ENCODE measurements around the gene ZRANB3. TPM values are rescaled to one million over a fixed set of nuclear protein-coding genes. Genes with fewer than 3 reads are reported as not detected.

ZRANB3 gene
- total and polyA plus RNA-seq, 2 donors (not counting 3 experiments of a cell fraction or from before 2014, with no cell fraction given) = 2.2 to 6.0 TPM

DNA sequence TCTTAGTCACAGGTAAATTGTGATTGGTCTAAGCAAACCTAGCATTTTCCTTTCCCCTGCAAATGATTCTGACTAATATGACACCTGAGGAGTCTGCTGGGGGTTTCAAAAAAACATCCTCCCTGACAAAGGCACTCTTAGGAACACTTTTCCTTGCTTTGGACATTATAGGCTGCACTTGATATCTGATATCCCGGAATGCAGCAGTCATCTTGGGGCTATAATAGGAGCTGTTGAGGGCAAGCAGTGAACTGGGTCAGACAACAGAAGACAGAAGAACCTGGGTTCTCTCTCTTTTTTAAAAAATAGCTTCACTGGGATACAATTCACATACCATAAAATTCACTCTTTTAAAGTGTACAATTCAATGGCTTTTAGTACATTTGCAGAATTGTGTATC lies 249.6 kb downstream of the ZRANB3 start:
- H3K9ac ChIP-seq (replicated peaks; ENCODE audit: extremely low read depth, insufficient read depth, low read length) = no peak overlapping the region
- H3K27me3 ChIP-seq (ENCODE audit: control insufficient read depth in 2 of 2, insufficient read depth in 2 of 2, low read length in 2 of 2) = no peaks in the 10 kb centered on the region
- ChIA-PET POLR2A (no interaction called here), CTCF (interaction anchor here (1.2 to 1.7 kb wide), 2 partner anchors 9 to 17 kb away, joined by 4 to 5 read pairs; no protein-coding TSS in a partner anchor)
- FAIRE-seq = no peak
- dilution Hi-C loops (cut with MboI; ENCODE audit: extremely low pct_ligation_motif_present, low sequenced_read_pairs) (no loop called here), intact Hi-C loops (cut with micrococcal nuclease) (no loop called here)
- no peak overlapping the region for H3K4me2 ChIP-seq (ENCODE audit: insufficient read depth, low read length)
- H3K79me2 ChIP-seq (ENCODE audit: control insufficient read depth, insufficient read depth, low read length) = no peaks in the 10 kb centered on the region
- DNase-seq (ENCODE audit: low read depth, low spot score) = no peak
- no TSS peak for BruUV-seq (replicated peaks)
- no peaks in the 10 kb centered on the region for H3K36me3 ChIP-seq (ENCODE audit: control insufficient read depth in 2 of 2, extremely low read depth in 1 of 2, insufficient read depth in 2 of 2, low read length in 2 of 2)
- H3K27ac ChIP-seq (ENCODE audit: insufficient read depth, low read depth, low read length) = no peak overlapping the region
- no peaks in the 10 kb centered on the region for H4K20me1 ChIP-seq (replicated peaks; ENCODE audit: control insufficient read depth, extremely low read depth, insufficient read depth, low read length)
- H3K4me3 ChIP-seq (replicated peaks in 1 of 3; ENCODE audit: insufficient read depth in 1 of 3, low read depth in 1 of 3, low read length in 3 of 3) = no peak overlapping the region
- no peaks in the 10 kb centered on the region for H3K4me1 ChIP-seq (ENCODE audit: control insufficient read depth, extremely low read depth, insufficient read depth, low read length)
- no peaks in the 10 kb centered on the region for H3K9me3 ChIP-seq (replicated peaks; ENCODE audit: control insufficient read depth, insufficient read depth, low read length)
- no peak overlapping the region for H2AFZ ChIP-seq (ENCODE audit: low read depth, low read length)
- no peaks in the 10 kb centered on the region for H3K9me1 ChIP-seq (replicated peaks; ENCODE audit: control insufficient read depth, extremely low read depth, insufficient read depth, low read length)
- TF ChIP-seq MYC (IDR thresholded peaks at IDR 0.05; ENCODE audit: low read depth, low read length) (no peak), FOS (IDR thresholded peaks at IDR 0.05; ENCODE audit: borderline replicate concordance, insufficient read depth, low read length) (no peak), POLR2A (IDR thresholded peaks at IDR 0.05; ENCODE audit: low read depth, low read length) (no peak), JUN (IDR thresholded peaks at IDR 0.05; ENCODE audit: borderline replicate concordance, insufficient read depth, insufficient read length, low read depth) (no peak), EZH2 (IDR thresholded peaks at IDR 0.05; ENCODE audit: borderline replicate concordance, low read depth, low read length, severe bottlenecking) (no peak), GATA2 (IDR thresholded peaks at IDR 0.05; ENCODE audit: insufficient read depth, insufficient read length, low read depth, low read length) (no peak), POLR2AphosphoS5 (IDR thresholded peaks at IDR 0.05; ENCODE audit: insufficient read depth, low read depth, low read length) (no peak)
- TF ChIP-seq, protein P1, sequence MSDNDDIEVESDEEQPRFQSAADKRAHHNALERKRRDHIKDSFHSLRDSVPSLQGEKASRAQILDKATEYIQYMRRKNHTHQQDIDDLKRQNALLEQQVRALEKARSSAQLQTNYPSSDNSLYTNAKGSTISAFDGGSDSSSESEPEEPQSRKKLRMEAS (IDR thresholded peaks at IDR 0.05; ENCODE audit: insufficient read depth, insufficient read length) = no peak
- TF ChIP-seq, protein P2, sequence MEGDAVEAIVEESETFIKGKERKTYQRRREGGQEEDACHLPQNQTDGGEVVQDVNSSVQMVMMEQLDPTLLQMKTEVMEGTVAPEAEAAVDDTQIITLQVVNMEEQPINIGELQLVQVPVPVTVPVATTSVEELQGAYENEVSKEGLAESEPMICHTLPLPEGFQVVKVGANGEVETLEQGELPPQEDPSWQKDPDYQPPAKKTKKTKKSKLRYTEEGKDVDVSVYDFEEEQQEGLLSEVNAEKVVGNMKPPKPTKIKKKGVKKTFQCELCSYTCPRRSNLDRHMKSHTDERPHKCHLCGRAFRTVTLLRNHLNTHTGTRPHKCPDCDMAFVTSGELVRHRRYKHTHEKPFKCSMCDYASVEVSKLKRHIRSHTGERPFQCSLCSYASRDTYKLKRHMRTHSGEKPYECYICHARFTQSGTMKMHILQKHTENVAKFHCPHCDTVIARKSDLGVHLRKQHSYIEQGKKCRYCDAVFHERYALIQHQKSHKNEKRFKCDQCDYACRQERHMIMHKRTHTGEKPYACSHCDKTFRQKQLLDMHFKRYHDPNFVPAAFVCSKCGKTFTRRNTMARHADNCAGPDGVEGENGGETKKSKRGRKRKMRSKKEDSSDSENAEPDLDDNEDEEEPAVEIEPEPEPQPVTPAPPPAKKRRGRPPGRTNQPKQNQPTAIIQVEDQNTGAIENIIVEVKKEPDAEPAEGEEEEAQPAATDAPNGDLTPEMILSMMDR (IDR thresholded peaks at IDR 0.05; ENCODE audit: extremely low read depth in 1 of 2, insufficient read depth in 1 of 2, low read depth in 1 of 2, low read length in 2 of 2) = no peak

All from endothelial cell of umbilical vein (primary cell).